HEK293T (cell line): ENCODE measurements around the gene SREBF2.

Experiments
- CTCF ChIA-PET: fragments of 350-600 bp; formaldehyde crosslinking; extraction: SDS; loops from one replicate; lab custom pipeline; 2021; ENCODE audit warnings: antibody characterized with exemption, inconsistent platforms; lab: Yijun Ruan, JAX
- POLR2A ChIA-PET: fragments of 350-600 bp; formaldehyde crosslinking; extraction: SDS; loops from one replicate; lab custom pipeline; 2020; ENCODE audit warnings: antibody characterized with exemption, inconsistent platforms; lab: Yijun Ruan, JAX
- DNase-seq: peaks from one replicate; pipeline ENCODE4 v3.0.0; 2012; ENCODE audit warnings: mixed read lengths; ENCODE audit errors: extremely low spot score
- ARNT ChIP-seq: fragments of 450-650 bp; IDR thresholded peaks from 2 replicates; pipeline ENCODE4 v1.6.1; 2017; ENCODE audit warnings: mild to moderate bottlenecking
- BHLHE40 ChIP-seq: fragments of 450-650 bp; IDR thresholded peaks from 2 replicates; pipeline ENCODE4 v1.6.1; 2016; ENCODE audit warnings: mild to moderate bottlenecking, moderate library complexity, borderline replicate concordance
- CTBP1 ChIP-seq: fragments of 450-650 bp; IDR thresholded peaks from 2 replicates; pipeline ENCODE4 v1.6.1; 2016; ENCODE audit warnings: borderline replicate concordance
- FOXA1 ChIP-seq: fragments of 450-650 bp; IDR thresholded peaks from 2 replicates; pipeline ENCODE4 v1.6.1; 2016; ENCODE audit warnings: mild to moderate bottlenecking
- FOXK2 ChIP-seq: fragments of 450-650 bp; IDR thresholded peaks from 2 replicates; pipeline ENCODE4 v1.6.1; 2016; ENCODE audit warnings: mild to moderate bottlenecking
- FOXM1 ChIP-seq: fragments of 450-650 bp; IDR thresholded peaks from 2 replicates; pipeline ENCODE4 v1.6.1; 2017; ENCODE audit warnings: mild to moderate bottlenecking, borderline replicate concordance
- HDGF ChIP-seq: fragments of 450-650 bp; IDR thresholded peaks from 2 replicates; pipeline ENCODE4 v1.6.1; 2017; ENCODE audit warnings: antibody characterized with exemption, borderline replicate concordance
- L3MBTL2 ChIP-seq: fragments of 450-650 bp; conservative IDR thresholded peaks from 2 replicates; pipeline ENCODE4 v1.6.1; 2016; ENCODE audit warnings: mild to moderate bottlenecking
- LEF1 ChIP-seq: fragments of 450-650 bp; IDR thresholded peaks from 2 replicates; pipeline ENCODE4 v1.6.1; 2017; ENCODE audit warnings: mild to moderate bottlenecking, borderline replicate concordance
- NFRKB ChIP-seq: fragments of 450-650 bp; IDR thresholded peaks from 2 replicates; pipeline ENCODE4 v1.6.1; 2016; ENCODE audit warnings: mild to moderate bottlenecking, moderate library complexity
- PKNOX1 ChIP-seq: fragments of 450-650 bp; IDR thresholded peaks from 2 replicates; pipeline ENCODE4 v1.6.1; 2016
- SP1 ChIP-seq: fragments of 450-650 bp; IDR thresholded peaks from 2 replicates; pipeline ENCODE4 v1.6.1; 2017
- SUZ12 ChIP-seq: fragments of 450-650 bp; IDR thresholded peaks from 2 replicates; pipeline ENCODE4 v1.6.1; 2016; ENCODE audit warnings: mild to moderate bottlenecking
- TARDBP ChIP-seq: fragments of 450-650 bp; IDR thresholded peaks from 2 replicates; pipeline ENCODE4 v1.6.1; 2016
- ZNF384 ChIP-seq: fragments of 450-650 bp; IDR thresholded peaks from 2 replicates; pipeline ENCODE4 v1.6.1; 2016

Gene SREBF2

GRCh38 chr22:41904450-41905410 is 71.8 kb downstream of the SREBF2 start:
- POLR2A ChIA-PET = no interaction called here
- no peak for DNase-seq
- no peak for TF ChIP-seq SUZ12
- no peak for TF ChIP-seq LEF1
- TF ChIP-seq TARDBP = no peak
- TF ChIP-seq FOXA1 = no peak
- TF ChIP-seq CTBP1 = no peak
- TF ChIP-seq SP1 = no peak
- no peak for TF ChIP-seq L3MBTL2
- TF ChIP-seq ZNF384 = no peak
- TF ChIP-seq HDGF = no peak
- CTCF ChIA-PET = no interaction called here

DNA sequence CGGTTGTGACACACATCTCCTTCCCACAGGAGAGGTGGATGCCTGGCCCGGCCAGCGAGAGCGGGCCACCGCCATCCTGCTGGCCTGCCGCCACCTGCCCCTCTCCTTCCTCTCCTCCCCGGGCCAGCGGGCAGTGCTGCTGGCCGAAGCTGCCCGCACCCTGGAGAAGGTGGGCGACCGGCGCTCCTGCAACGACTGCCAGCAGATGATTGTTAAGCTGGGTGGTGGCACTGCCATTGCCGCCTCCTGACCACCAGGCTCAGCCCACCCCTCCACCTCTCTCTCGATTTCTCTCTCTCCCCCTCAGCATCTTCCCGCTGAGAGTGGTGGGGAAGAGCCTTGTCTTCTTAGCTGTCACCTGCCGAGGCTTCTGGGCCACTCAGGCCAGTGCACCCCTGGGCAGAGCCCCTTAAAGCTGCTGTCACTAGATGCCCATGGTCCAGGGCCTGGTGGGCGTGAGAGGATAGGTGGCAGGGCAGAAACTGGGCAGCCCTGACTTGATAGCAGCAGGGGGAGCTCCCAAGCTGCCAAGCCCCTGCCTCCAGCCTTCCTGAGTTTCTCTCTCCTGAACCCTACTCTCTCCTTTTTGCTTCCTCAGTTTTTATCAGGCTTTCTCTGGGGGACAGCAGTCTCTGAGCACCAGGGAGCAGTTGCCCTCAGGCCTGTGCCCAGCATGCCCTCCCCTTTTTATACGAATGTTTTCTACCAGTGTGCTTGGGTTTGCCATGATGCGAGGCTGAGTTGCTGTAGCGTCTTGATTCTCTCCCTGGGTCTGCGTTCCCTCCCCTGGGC is 72.7 kb downstream of the SREBF2 start:
- CTCF ChIA-PET = no interaction called here

GRCh38 chr22:41906822-41907221 is 73.9 kb downstream of the SREBF2 start:
- POLR2A ChIA-PET = interaction anchor here (2.5 kb wide), 1 partner anchor 40 kb away, joined by 7 read pairs; the partner anchor contains the start of gene CENPM
- no peak for TF ChIP-seq ARNT
- no peak for TF ChIP-seq LEF1
- TF ChIP-seq SP1 = no peak
- no peak for TF ChIP-seq ZNF384
- TF ChIP-seq L3MBTL2 = no peak
- TF ChIP-seq FOXK2 = no peak
- no peak for TF ChIP-seq FOXM1
- TF ChIP-seq PKNOX1 = no peak
- TF ChIP-seq BHLHE40 = no peak
- TF ChIP-seq FOXA1 = no peak
- no peak for TF ChIP-seq SUZ12
- DNase-seq = no peak
- CTCF ChIA-PET = no interaction called here

More for the DNA sequence above, 72.7 kb downstream of the SREBF2 start:
- no peak for DNase-seq
- POLR2A ChIA-PET = no interaction called here
- TF ChIP-seq BHLHE40 (no peak), CTBP1 (no peak), LEF1 (no peak), ZNF384 (no peak)

GRCh38 chr22:41907436-41908401 is 74.8 kb downstream of the SREBF2 start:
- DNase-seq = no peak
- no peak for TF ChIP-seq CTBP1
- TF ChIP-seq ZNF384 = no peak
- no peak for TF ChIP-seq NFRKB
- no peak for TF ChIP-seq HDGF
- TF ChIP-seq LEF1 = no peak
- no peak for TF ChIP-seq PKNOX1
- no peak for TF ChIP-seq L3MBTL2
- POLR2A ChIA-PET = interaction anchor here (2.5 kb wide), 1 partner anchor 39 kb away, joined by 7 read pairs; the partner anchor contains the start of gene CENPM
- CTCF ChIA-PET = interaction anchor here (1.3 kb wide), 1 partner anchor 18 kb away, joined by 4 read pairs; no protein-coding TSS in a partner anchor

GRCh38 chr22:41908411-41909309 is 75.8 kb downstream of the SREBF2 start:
- CTCF ChIA-PET = interaction anchor here (1.3 kb wide), 1 partner anchor 17 kb away, joined by 4 read pairs; no protein-coding TSS in a partner anchor
- DNase-seq = no peak
- POLR2A ChIA-PET = interaction anchor here (2.5 kb wide), 1 partner anchor 38 kb away, joined by 7 read pairs; the partner anchor contains the start of gene CENPM
- TF ChIP-seq CTBP1 = no peak
